Fibroblast of mammary gland (primary cell): ENCODE results near the gene CARD19.

Source experiments
- DNase-seq: peaks from one replicate; pipeline ENCODE4 v3.0.0-alpha.2; 2010; ENCODE audit warnings: low read depth
- H3K4me3 ChIP-seq: 2 replicates; pipeline ENCODE4 v1.5.1; 2011; ENCODE audit warnings: low read depth, mild to moderate bottlenecking, low read length, moderate library complexity; ENCODE audit not compliant: control insufficient read depth
- CTCF ChIP-seq: conservative IDR thresholded peaks from 2 replicates; pipeline ENCODE4 v1.5.1; 2011; ENCODE audit warnings: low read depth, low read length, inconsistent platforms; ENCODE audit not compliant: control insufficient read depth, insufficient read depth

CARD19 gene

GRCh38 chr9:93059011-93059714 lies 36.9 kb upstream of the CARD19 start:
- no peak for DNase-seq
- TF ChIP-seq CTCF = no peak
- H3K4me3 ChIP-seq = peak overlapping the region; percentile 37

GRCh38 chr9:93059715-93060578 lies 36.1 kb upstream of the CARD19 start:
- no peak for DNase-seq
- no peak overlapping the region for H3K4me3 ChIP-seq
- no peak for TF ChIP-seq CTCF

GRCh38 chr9:93060746-93061259 lies 35.2 kb upstream of the CARD19 start:
- H3K4me3 ChIP-seq = no peak overlapping the region
- DNase-seq = peak; percentile 82
- no peak for TF ChIP-seq CTCF

GRCh38 chr9:93061260-93061751 lies 34.7 kb upstream of the CARD19 start:
- TF ChIP-seq CTCF = no peak
- H3K4me3 ChIP-seq = no peak overlapping the region
- no peak for DNase-seq

GRCh38 chr9:93061791-93062763 lies 33.9 kb upstream of the CARD19 start:
- TF ChIP-seq CTCF = no peak
- H3K4me3 ChIP-seq = no peak overlapping the region
- DNase-seq = no peak

GRCh38 chr9:93064392-93065134 lies 31.5 kb upstream of the CARD19 start:
- no peak overlapping the region for H3K4me3 ChIP-seq
- no peak for TF ChIP-seq CTCF
- peak; percentile 38 for DNase-seq
